SK-N-DZ (cell line): ENCODE results near the gene SLC7A6.

Source experiments
- DNase-seq: peaks from one replicate; pipeline ENCODE4 v3.0.0-alpha.2; 2015; ENCODE audit warnings: low spot score

SLC7A6 gene

DNA sequence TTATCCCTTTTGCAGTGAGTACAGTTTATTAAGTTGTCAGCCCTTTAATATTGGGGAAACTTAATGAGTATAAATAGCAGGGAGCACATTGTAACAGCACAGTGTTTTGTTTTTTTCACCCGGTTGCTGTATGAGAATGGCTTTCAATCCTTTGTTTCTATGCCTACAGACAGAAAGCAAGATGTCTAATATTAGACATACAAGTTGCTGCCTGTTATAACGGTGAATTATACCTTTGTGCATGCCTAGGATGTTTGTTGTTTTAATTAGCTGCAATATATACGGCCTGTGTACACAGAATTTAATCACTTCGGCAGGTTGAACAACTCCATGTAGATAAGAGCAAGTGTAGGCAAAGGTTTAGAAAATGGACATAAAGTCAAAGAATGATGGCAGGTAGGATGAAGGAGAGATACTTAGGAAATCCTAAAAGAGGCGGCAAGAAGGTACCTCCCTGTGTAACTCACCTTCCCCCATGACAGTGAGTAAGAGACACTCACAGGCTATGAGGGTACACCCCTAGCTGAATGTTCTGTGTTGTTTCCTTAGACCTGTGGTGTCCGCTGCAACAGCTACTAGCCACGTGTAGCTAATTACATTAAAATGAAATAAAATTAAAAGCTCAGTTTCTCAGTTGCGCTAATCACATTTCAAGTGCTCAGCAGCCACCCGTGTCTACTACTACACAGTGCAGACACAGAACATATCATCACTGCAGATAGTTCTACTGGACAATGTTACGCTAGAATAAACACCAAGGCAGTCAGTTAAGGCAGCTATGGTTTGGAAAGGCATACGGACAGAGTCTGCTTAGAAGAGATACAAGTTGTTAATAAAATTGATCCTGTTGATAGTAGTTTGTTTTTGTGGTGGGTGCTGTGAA lies 35.5 kb downstream of the SLC7A6 start:
- DNase-seq: peak; percentile 77

GRCh38 chr16:68300734-68301459 lies 36.6 kb downstream of the SLC7A6 start:
- DNase-seq: no peak

DNA sequence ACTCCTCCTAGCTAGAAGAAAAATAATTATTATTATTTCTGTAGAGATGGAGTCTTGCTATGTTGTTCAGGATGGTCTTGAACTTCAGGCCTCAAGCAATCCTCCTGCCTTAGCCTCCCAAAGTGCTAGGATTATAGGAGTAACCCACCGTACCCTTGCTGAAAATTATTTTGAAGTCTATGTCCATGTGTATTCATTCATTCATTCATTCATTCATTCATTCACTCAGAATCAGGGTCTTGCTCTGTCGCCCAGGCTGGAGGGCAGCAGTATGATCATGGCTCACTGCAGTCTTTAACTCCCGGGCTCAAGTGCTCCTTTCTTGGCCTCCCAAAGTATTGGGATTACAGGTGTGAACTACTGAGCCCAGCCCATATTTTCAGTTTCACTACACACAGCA lies 42.3 kb downstream of the SLC7A6 start:
- no peak for DNase-seq

DNA sequence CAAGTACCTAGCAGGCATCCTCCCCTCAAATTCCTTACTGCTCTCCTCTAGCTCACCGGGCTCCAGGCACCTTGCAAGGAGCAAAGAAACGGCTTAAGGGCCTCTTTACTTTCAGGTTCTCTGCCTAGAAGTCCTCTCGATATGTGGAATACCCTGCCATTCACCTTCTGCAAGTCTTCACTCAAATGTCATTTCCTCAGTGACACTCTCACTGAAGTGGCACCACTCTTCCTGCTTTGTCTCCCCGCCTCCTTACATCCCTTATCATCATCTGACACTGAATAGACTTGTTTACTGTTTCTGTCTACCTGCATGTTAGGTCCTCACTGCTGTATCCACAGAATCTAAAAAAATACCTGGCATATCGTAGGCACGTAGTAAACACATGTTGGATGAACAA lies 45.5 kb downstream of the SLC7A6 start:
- DNase-seq: no peak

DNA sequence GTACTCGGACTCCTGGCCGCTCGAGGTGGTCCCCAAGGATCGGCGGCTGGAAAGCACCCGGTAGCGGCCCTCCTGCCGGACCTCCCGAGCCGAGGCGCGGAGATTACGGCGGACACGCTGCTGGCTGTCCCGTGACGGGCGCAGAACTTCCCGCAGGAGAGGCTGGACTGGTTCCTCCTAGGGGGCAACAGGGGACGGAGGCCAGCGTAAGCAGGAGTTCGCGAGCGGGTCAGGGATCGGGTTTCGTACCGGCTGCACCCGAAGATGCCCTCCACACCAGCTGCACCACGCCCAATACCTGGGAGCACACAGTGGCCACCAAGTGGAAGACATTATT lies 46.1 kb downstream of the SLC7A6 start:
- no peak for DNase-seq

- DNase-seq: peak; percentile 89
Observed at GRCh38 chr16:68310774-68311511, 46.6 kb downstream of the SLC7A6 start, which contains the start of the genes PRMT7 and SLC7A6OS. Gene PRMT7, plus strand, starts transcription at chr16:68311019. Its CDS starts 4,961 bp downstream, at chr16:68315980. Gene SLC7A6OS, minus strand, starts transcription at chr16:68310946. Its CDS starts 20 bp downstream, at chr16:68310926.

- no peak for DNase-seq
Observed at GRCh38 chr16:68313116-68313515, 48.8 kb downstream of the SLC7A6 start.

GRCh38 chr16:68319185-68319908 lies 55.0 kb downstream of the SLC7A6 start:
- DNase-seq: no peak

- no peak for DNase-seq
Observed at GRCh38 chr16:68324336-68324735, 60.0 kb downstream of the SLC7A6 start.

- no peak for DNase-seq
Observed at GRCh38 chr16:68324780-68325357, 60.5 kb downstream of the SLC7A6 start.

DNA sequence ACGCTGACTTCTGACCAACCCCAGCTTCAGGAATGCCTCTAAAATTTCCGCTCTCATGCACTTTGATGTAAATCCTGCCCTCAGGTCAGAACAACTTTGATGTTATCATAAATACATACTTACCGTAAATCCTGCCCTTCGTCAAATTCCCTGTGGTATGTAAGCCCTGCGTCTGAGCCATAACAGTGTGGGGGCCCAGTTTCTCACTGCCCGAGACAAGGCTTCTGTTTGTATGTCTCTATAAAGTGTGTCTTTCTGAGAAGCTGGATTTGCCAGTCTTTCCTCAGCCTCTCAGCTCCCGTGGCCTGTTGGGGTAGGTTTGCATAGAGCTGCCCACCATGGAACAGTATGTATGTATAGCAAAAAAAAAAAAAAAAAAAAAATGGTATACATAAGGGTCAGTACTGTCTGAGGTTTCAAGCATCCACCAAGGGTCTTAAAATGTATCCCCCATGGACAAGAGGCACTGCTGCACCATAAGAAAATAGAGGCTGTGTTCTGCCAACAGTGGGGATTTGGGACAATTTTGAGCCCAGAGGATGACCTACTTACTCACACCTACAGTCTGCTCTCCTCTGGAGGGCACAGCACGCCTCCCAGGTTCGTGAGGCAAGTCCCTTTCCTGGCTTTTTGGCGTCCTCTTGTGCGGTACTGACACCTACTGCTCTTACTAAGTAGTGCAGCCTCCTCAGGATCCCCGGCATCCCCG lies 64.0 kb downstream of the SLC7A6 start:
- DNase-seq: peak; percentile 76

GRCh38 chr16:68328860-68329390 lies 64.6 kb downstream of the SLC7A6 start:
- DNase-seq: no peak

DNA sequence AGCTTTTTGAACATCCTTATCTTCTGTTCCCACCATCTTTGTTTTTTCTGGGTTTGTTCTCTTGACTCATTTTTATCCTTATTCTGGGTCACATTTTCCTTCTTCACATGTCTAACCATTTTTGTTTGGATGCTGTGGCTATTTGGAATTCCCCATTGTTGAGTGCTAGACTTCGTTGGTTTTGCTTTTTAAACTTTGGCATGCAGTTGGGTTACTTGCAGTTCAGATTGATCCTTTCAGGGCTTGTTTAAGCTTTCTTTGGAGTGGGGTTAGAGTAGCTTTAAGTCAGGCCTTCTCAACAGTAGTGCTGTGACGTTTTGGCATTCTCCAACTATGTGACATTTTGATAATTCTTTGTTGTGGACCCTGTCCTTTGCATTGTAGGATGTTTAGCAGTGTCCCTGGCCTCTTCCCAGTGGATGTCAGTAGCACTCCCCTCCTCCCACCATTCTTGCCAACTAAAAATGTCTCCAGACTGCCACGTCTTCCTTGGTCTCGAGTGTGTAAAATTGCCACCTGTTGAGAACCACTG lies 67.6 kb downstream of the SLC7A6 start:
- no peak for DNase-seq

GRCh38 chr16:68332411-68333121 lies 68.2 kb downstream of the SLC7A6 start:
- peak; percentile 68 for DNase-seq

- DNase-seq: no peak
Observed at GRCh38 chr16:68335175-68335574, 70.8 kb downstream of the SLC7A6 start.

DNA sequence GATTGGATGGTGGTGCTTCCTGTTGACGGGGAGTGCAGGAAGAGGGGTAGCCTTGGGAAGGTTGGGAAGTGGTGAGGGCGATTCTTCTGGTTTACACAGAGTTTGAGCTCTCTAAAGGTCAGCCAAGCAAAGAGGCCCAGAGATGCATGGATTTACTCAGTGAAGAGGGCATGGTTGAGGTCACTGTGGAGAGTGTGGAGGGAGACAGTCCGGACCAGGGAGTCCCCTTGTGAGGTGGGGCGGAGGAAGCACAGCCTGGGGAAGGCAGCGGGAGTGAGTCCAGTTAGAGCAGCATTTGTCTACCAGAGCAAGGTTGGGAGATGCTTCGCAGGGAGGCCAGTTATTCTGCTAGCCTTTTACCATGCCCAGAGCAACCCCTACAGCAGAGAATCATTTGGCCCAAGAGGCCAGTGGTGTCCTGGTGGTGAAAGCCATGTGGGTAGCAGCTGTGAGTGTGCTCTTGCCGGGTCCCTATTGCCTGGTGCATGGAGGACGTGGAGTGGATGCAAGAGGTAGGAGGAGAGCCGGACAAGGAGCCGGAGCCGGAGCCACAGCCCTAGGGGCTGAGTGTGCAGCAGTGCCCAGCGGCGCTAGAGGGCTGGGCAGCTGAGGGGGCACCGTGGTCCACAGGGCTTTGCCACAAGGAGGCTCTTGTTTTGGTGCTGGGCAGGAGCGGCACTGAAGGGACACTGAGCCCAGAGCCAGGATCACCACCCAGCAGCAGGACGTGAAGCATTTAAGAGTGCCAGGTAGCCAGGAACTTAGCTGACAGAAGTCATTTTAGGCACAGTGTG lies 74.2 kb downstream of the SLC7A6 start:
- no peak for DNase-seq

GRCh38 chr16:68339214-68339613 lies 74.9 kb downstream of the SLC7A6 start:
- no peak for DNase-seq

DNA sequence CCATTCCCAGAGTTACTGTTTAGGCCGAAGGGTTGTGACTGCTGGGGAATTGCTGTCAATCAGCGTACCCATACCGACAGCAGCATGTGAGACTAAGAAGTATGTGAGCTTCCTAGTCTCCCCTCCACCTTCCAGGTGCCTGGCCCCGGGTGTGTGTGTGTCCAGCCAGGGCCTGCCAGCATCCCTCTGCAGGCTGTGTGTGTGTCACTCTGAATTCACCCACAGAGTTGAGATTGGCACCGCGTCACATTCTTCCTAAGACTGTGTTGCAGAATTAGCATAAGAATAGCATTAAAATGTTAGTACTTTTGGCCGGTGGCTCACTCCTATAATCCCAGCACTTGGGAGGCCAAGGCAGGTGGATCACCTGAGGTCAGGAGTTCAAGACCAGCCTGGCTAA lies 78.3 kb downstream of the SLC7A6 start:
- no peak for DNase-seq
